Right atrium auricular region (tissue), 2 donors: Measurements from ENCODE around the gene BCORL1. TPM values are rescaled to one million over a fixed set of nuclear protein-coding genes. Genes with fewer than 3 reads are reported as not detected.

Experiments
- DNase-seq: peaks from one replicate; pipeline ENCODE4 v3.0.0-alpha.2; 2019; ENCODE audit warnings: low spot score
- H3K27ac ChIP-seq, 2 donors: fragments of 200-600 bp; sonication (generic); 1 replicate in 1 of 2; 2 replicates in 1 of 2; pipeline ENCODE4 v1.5.1; 2016 to 2019
- H3K27me3 ChIP-seq, 2 donors: fragments of 200-600 bp; sonication (generic); one replicate each; pipeline versions ENCODE4 v1.5.1 to v1.6.0; 2017 to 2019
- H3K36me3 ChIP-seq: fragments of 200-600 bp; sonication (generic); one replicate; pipeline ENCODE4 v1.5.1; 2016
- H3K4me1 ChIP-seq, 2 donors: fragments of 200-600 bp; sonication (generic); one replicate each; pipeline versions ENCODE4 v1.5.1 to v1.6.0; 2017 to 2019
- H3K4me3 ChIP-seq, 2 donors: fragments of 200-600 bp; sonication (generic); 1 replicate in 1 of 2; 2 replicates in 1 of 2; pipeline ENCODE4 v1.5.1; 2017 to 2019; ENCODE audit warnings: mild to moderate bottlenecking in 1 of 2, moderate library complexity in 1 of 2
- H3K9me3 ChIP-seq, 2 donors: fragments of 200-600 bp; sonication (generic); one replicate each; pipeline ENCODE4 v1.5.1; 2019
- total RNA-seq, 2 donors: library from RNA; depleted of rRNA; stranded (reverse); fragments of >200 nt; gene quantifications; one replicate each; pipeline ENCODE4 v1.1.0, GENCODE V29; 2016
- TF ChIP-seq, protein P1 (sequence below), 2 donors: fragments of 200-600 bp; sonication (generic); IDR thresholded peaks; one replicate each; pipeline ENCODE4 v1.5.1; 2019; ENCODE audit warnings: antibody characterized with exemption in 2 of 2

The BCORL1 gene
- total RNA-seq, 2 donors from 2014 or later: 3.1 to 7.5 TPM

DNA sequence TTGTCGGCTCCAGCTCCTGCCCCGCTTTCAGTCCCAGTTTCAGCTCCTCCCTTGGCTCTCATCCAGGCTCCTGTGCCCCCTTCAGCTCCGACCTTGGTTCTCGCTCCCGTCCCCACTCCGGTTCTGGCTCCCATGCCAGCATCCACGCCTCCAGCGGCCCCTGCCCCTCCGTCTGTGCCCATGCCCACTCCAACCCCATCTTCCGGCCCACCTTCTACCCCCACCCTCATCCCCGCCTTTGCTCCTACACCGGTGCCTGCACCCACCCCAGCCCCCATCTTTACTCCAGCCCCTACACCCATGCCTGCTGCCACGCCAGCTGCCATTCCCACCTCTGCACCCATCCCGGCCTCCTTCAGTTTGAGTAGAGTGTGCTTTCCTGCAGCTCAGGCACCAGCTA is 31.2 kb downstream of the BCORL1 start:
- Histone ChIP-seq H3K36me3 (peaks cover 18% of the 10 kb centered on the region), H3K4me1 (no peaks in the 10 kb centered on the region)
- DNase-seq: no peak

GRCh38 chrX:130014356-130014755 is 31.9 kb downstream of the BCORL1 start:
- TF ChIP-seq, protein P1, sequence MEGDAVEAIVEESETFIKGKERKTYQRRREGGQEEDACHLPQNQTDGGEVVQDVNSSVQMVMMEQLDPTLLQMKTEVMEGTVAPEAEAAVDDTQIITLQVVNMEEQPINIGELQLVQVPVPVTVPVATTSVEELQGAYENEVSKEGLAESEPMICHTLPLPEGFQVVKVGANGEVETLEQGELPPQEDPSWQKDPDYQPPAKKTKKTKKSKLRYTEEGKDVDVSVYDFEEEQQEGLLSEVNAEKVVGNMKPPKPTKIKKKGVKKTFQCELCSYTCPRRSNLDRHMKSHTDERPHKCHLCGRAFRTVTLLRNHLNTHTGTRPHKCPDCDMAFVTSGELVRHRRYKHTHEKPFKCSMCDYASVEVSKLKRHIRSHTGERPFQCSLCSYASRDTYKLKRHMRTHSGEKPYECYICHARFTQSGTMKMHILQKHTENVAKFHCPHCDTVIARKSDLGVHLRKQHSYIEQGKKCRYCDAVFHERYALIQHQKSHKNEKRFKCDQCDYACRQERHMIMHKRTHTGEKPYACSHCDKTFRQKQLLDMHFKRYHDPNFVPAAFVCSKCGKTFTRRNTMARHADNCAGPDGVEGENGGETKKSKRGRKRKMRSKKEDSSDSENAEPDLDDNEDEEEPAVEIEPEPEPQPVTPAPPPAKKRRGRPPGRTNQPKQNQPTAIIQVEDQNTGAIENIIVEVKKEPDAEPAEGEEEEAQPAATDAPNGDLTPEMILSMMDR (IDR thresholded peaks at IDR 0.05): no peak
- DNase-seq: no peak
- no peaks in the 10 kb centered on the region for H3K9me3 ChIP-seq
- H3K27ac ChIP-seq: no peak overlapping the region
- H3K4me3 ChIP-seq: no peak overlapping the region
- no peaks in the 10 kb centered on the region for H3K4me1 ChIP-seq
- peaks cover 18% of the 10 kb centered on the region for H3K36me3 ChIP-seq
- no peaks in the 10 kb centered on the region for H3K27me3 ChIP-seq

More for the DNA sequence above, 31.2 kb downstream of the BCORL1 start:
- Histone ChIP-seq H3K27me3 (no peaks in the 10 kb centered on the region), H3K4me3 (no peak overlapping the region), H3K9me3 (no peaks in the 10 kb centered on the region), H3K27ac (no peak overlapping the region)
- TF ChIP-seq, protein P1 (IDR thresholded peaks at IDR 0.05): no peak

GRCh38 chrX:130014770-130015169 is 32.3 kb downstream of the BCORL1 start:
- DNase-seq: no peak

GRCh38 chrX:130015181-130015580 is 32.7 kb downstream of the BCORL1 start:
- Histone ChIP-seq H3K27me3 (no peaks in the 10 kb centered on the region), H3K27ac (no peak overlapping the region), H3K4me1 (no peaks in the 10 kb centered on the region), H3K4me3 (no peak overlapping the region), H3K36me3 (peaks cover 18% of the 10 kb centered on the region), H3K9me3 (no peaks in the 10 kb centered on the region)
- TF ChIP-seq, protein P1 (IDR thresholded peaks at IDR 0.05): no peak
- no peak for DNase-seq

More at GRCh38 chrX:130014770-130015169, 32.3 kb downstream of the BCORL1 start:
- TF ChIP-seq, protein P1 (IDR thresholded peaks at IDR 0.05): no peak
- H3K9me3 ChIP-seq: no peaks in the 10 kb centered on the region
- no peak overlapping the region for H3K27ac ChIP-seq
- H3K4me3 ChIP-seq: no peak overlapping the region
- H3K36me3 ChIP-seq: peaks cover 18% of the 10 kb centered on the region
- no peaks in the 10 kb centered on the region for H3K27me3 ChIP-seq
- no peaks in the 10 kb centered on the region for H3K4me1 ChIP-seq

- H3K9me3 ChIP-seq: no peaks in the 10 kb centered on the region
Observed at GRCh38 chrX:130018143-130018542, 35.7 kb downstream of the BCORL1 start.

More at GRCh38 chrX:130018143-130018542, 35.7 kb downstream of the BCORL1 start:
- Histone ChIP-seq H3K4me1 (no peaks in the 10 kb centered on the region), H3K36me3 (peaks cover 37% of the 10 kb centered on the region), H3K27ac (no peak overlapping the region), H3K27me3 (no peaks in the 10 kb centered on the region), H3K4me3 (no peak overlapping the region)
- TF ChIP-seq, protein P1 (IDR thresholded peaks at IDR 0.05): no peak
- no peak for DNase-seq
